HCT116 (cell line): Measurements from ENCODE around the gene WNT5B. TPM values are rescaled to one million over a fixed set of nuclear protein-coding genes. Genes with fewer than 3 reads are reported as not detected.

ENCODE experiments used
- ATAC-seq: fragments of 200-7000 bp; cut with Tn5 transposase; 2 replicates; pipeline ENCODE4 v1.9.1; 2020; ENCODE audit warnings: mild to moderate bottlenecking, moderate library complexity
- BruUV-seq: library from RNA; stranded (reverse); fragments of 400-500 nt; replicated peaks from 2 replicates; lab custom pipeline; 2021; lab: Mats Ljungman, UMichigan
- CTCF ChIA-PET: fragments of 300-600 bp; sonication (Branson Sonifier 250); formaldehyde crosslinking; loops from one replicate; lab custom pipeline; 2021; ENCODE audit warnings: antibody characterized with exemption; lab: Charles Lee
- POLR2A ChIA-PET: fragments of 300-600, 350-600 bp; sonication (Branson Sonifier 250); formaldehyde crosslinking; loops from one replicate; lab custom pipeline; 2021; ENCODE audit warnings: antibody characterized with exemption; lab: Charles Lee
- RAD21 ChIA-PET, 2 experiments: fragments of 300-600 bp; sonication (Branson Sonifier 250); formaldehyde crosslinking; loops; one replicate each; lab custom pipeline; 2023; ENCODE audit warnings: low total read pairs in 2 of 2; ENCODE audit not compliant: uncharacterized antibody in 2 of 2, unreplicated experiment in 2 of 2, low non-redundant PET in 1 of 2; lab: Charles Lee
- DNase-seq: peaks from one replicate; pipeline ENCODE4 v3.0.0-alpha.2; 2010; ENCODE audit warnings: low read depth, low spot score
- H2AFZ ChIP-seq: fragments of 200-600 bp; shearing (Covaris generic), sonication (generic); 2 replicates; pipeline ENCODE4 v1.6.1; 2017; ENCODE audit warnings: low read depth, mixed run types, mixed read lengths, antibody characterized with exemption, low read length; ENCODE audit not compliant: poor library complexity, severe bottlenecking
- H3K27ac ChIP-seq: 2 replicates; pipeline ENCODE4 v1.5.1; 2012; ENCODE audit warnings: low read depth, low read length
- H3K27me3 ChIP-seq: fragments of 200-600 bp; sonication (generic); 2 replicates; pipeline ENCODE4 v1.6.1; 2016; ENCODE audit warnings: mixed run types, low read length, mixed read lengths; ENCODE audit not compliant: insufficient read depth
- H3K36me3 ChIP-seq, 2 experiments: fragments of 200-500 bp in 1 of 2; fragments of 200-600 bp in 1 of 2; sonication (Bioruptor generic) in 1 of 2; sonication (generic) in 1 of 2; 2 replicates each; pipeline versions ENCODE4 v1.5.1 to v1.6.1; 2014 to 2016; ENCODE audit warnings: low read length in 2 of 2, inconsistent platforms in 1 of 2, mixed read lengths in 1 of 2, mixed run types in 1 of 2; ENCODE audit not compliant: insufficient read depth in 2 of 2, control insufficient read depth in 1 of 2
- H3K4me1 ChIP-seq, 2 experiments: fragments of 200-600 bp in 1 of 2; sonication (generic) in 1 of 2; 2 replicates each; pipeline versions ENCODE4 v1.5.1 to v1.6.1; 2012 to 2017; ENCODE audit warnings: low read length in 2 of 2, inconsistent platforms in 1 of 2, mild to moderate bottlenecking in 1 of 2, mixed read lengths in 1 of 2, mixed run types in 1 of 2, moderate library complexity in 1 of 2; ENCODE audit not compliant: insufficient read depth in 2 of 2, control insufficient read depth in 1 of 2
- H3K4me2 ChIP-seq: fragments of 200-600 bp; sonication (generic); 2 replicates; pipeline ENCODE4 v1.6.1; 2017; ENCODE audit warnings: mixed run types, low read length, mixed read lengths
- H3K4me3 ChIP-seq, 2 experiments: fragments of 200-600 bp in 1 of 2; sonication (generic) in 1 of 2; replicated peaks in 1 of 2; 2 replicates each; pipeline ENCODE4 v1.5.1; 2011 to 2016; ENCODE audit warnings: low read length in 2 of 2, control low read depth in 1 of 2, low read depth in 1 of 2, mild to moderate bottlenecking in 1 of 2, mixed read lengths in 1 of 2, mixed run types in 1 of 2
- H3K79me2 ChIP-seq: fragments of 200-600 bp; sonication (generic); 2 replicates; pipeline ENCODE4 v1.6.1; 2017; ENCODE audit warnings: mild to moderate bottlenecking, mixed run types, low read length, moderate library complexity, mixed read lengths; ENCODE audit not compliant: insufficient read depth
- H3K9ac ChIP-seq: fragments of 200-600 bp; sonication (generic); 2 replicates; pipeline ENCODE4 v1.6.1; 2016; ENCODE audit warnings: low read length, mixed read lengths
- H3K9me2 ChIP-seq: fragments of 200-600 bp; sonication (generic), shearing (Covaris generic); 2 replicates; pipeline ENCODE4 v1.6.1; 2017; ENCODE audit warnings: mixed run types, mild to moderate bottlenecking, moderate library complexity; ENCODE audit not compliant: insufficient read depth
- H3K9me3 ChIP-seq, 2 experiments: fragments of 200-500 bp in 1 of 2; fragments of 200-600 bp in 1 of 2; sonication (Bioruptor generic) in 1 of 2; sonication (generic) in 1 of 2; 2 replicates each; pipeline ENCODE4 v1.6.1; 2014 to 2017; ENCODE audit warnings: low read length in 2 of 2, mixed read lengths in 2 of 2, inconsistent platforms in 1 of 2, low read depth in 1 of 2, mild to moderate bottlenecking in 1 of 2, mixed run types in 1 of 2, moderate library complexity in 1 of 2; ENCODE audit not compliant: control insufficient read depth in 1 of 2, insufficient read depth in 1 of 2
- H4K20me1 ChIP-seq: fragments of 200-600 bp; sonication (generic), shearing (Covaris generic); 2 replicates; pipeline ENCODE4 v1.6.1; 2017; ENCODE audit warnings: mixed run types, mild to moderate bottlenecking, moderate library complexity; ENCODE audit not compliant: insufficient read depth
- EGR1 ChIP-seq: IDR thresholded peaks from 2 replicates; pipeline ENCODE4 v1.6.1; 2012; ENCODE audit warnings: low read depth
- EZH2 ChIP-seq: fragments of 200-600 bp; sonication (generic); IDR thresholded peaks from 2 replicates; pipeline ENCODE4 v1.6.1; 2017; ENCODE audit warnings: antibody characterized with exemption, mixed run types
- FOSL1 ChIP-seq: IDR thresholded peaks from 2 replicates; pipeline ENCODE4 v1.6.1; 2012; ENCODE audit warnings: low read depth
- JUND ChIP-seq: IDR thresholded peaks from 2 replicates; pipeline ENCODE4 v1.6.1; 2012
- POLR2AphosphoS5 ChIP-seq: IDR thresholded peaks from 2 replicates; pipeline ENCODE4 v1.6.1; 2011; ENCODE audit warnings: mild to moderate bottlenecking, low read depth, low read length, moderate library complexity
- RAD21 ChIP-seq: IDR thresholded peaks from 2 replicates; pipeline ENCODE4 v1.6.1; 2012; ENCODE audit warnings: low read depth, mild to moderate bottlenecking
- SIN3A ChIP-seq: IDR thresholded peaks from 2 replicates; pipeline ENCODE4 v1.6.1; 2012; ENCODE audit warnings: low read depth
- SP1 ChIP-seq: IDR thresholded peaks from 2 replicates; pipeline ENCODE4 v1.6.1; 2012; ENCODE audit warnings: low read depth
- SRF ChIP-seq: IDR thresholded peaks from 2 replicates; pipeline ENCODE4 v1.6.1; 2012; ENCODE audit warnings: low read depth
- TCF7L2 ChIP-seq: IDR thresholded peaks from 2 replicates; pipeline ENCODE4 v1.7.0; 2011; ENCODE audit warnings: borderline replicate concordance, inconsistent platforms; ENCODE audit not compliant: insufficient read depth, insufficient read length; ENCODE audit errors: extremely low read depth
- YY1 ChIP-seq: IDR thresholded peaks from 2 replicates; pipeline ENCODE4 v1.6.1; 2011; ENCODE audit warnings: low read length, low read depth, moderate library complexity, mild to moderate bottlenecking; ENCODE audit not compliant: insufficient replicate concordance; ENCODE audit errors: extremely low read depth
- intact Hi-C: fragments of 100-400 bp; cut with micrococcal nuclease; formaldehyde crosslinking; loops from 2 replicates; pipeline ENCODE4 v1.10.0; 2022
- total RNA-seq: library from RNA; stranded (reverse); gene quantifications from one replicate; pipeline ENCODE4 v1.2.1, GENCODE V29; 2021; ENCODE audit not compliant: unreplicated experiment
- TF ChIP-seq, protein P1 (sequence below), 3 experiments: fragments of 200-600 bp in 1 of 3; sonication (generic) in 1 of 3; IDR thresholded peaks in 2 of 3; conservative IDR thresholded peaks in 1 of 3; 2 replicates each; pipeline ENCODE4 v1.5.1; 2012 to 2017; ENCODE audit warnings: low read depth in 2 of 3, low read length in 2 of 3, antibody characterized with exemption in 1 of 3, borderline replicate concordance in 1 of 3, control low read depth in 1 of 3, mild to moderate bottlenecking in 1 of 3, mixed read lengths in 1 of 3, mixed run types in 1 of 3, moderate library complexity in 1 of 3; ENCODE audit not compliant: insufficient read depth in 1 of 3
- TF ChIP-seq, protein P2 (sequence below): IDR thresholded peaks from 2 replicates; pipeline ENCODE4 v1.6.1; 2012
- TF ChIP-seq, protein P3 (sequence below): IDR thresholded peaks from 2 replicates; pipeline ENCODE4 v1.6.1; 2012

The WNT5B gene
- total RNA-seq, 1 experiment from 2014 or later: 0.52 TPM

DNA sequence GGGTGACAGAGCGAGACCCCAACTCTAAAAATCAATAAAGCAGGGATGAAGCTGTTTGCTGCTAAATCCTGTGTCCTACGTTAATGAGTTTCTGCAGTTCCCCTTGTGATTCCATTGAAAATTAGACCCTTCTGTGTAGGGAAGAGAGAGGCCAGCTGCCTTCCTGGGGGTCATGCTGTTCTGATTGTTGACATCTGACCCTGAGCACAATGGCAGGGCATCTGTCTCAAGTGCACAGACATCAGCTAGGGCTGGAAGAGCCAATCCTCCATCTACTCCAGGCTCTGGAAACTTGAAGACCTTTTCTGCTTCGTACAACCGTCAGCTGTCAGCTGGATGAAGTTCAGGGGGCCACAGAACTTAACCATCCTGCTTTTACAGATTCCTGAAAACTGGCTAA, 44.7 kb upstream of the WNT5B start:
- CTCF ChIA-PET: interaction anchor here (1.6 to 5.1 kb wide), 4 partner anchors 19 to 1037 kb away, joined by 3 to 180 read pairs (median 4); no protein-coding TSS in a partner anchor
- Histone ChIP-seq H3K9ac (no peak overlapping the region), H2AFZ (no peak overlapping the region), H3K27me3 (no peaks in the 10 kb centered on the region), H3K9me3 (no peaks in the 10 kb centered on the region), H4K20me1 (no peaks in the 10 kb centered on the region), H3K79me2 (no peaks in the 10 kb centered on the region), H3K9me2 (no peaks in the 10 kb centered on the region), H3K4me2 (no peak overlapping the region), H3K36me3 (no peaks in the 10 kb centered on the region), H3K4me3 (no peak overlapping the region), H3K27ac (no peak overlapping the region), H3K4me1 (peaks cover 2 to 4% of the 10 kb centered on the region in 2 experiments; a peak in 1 of 4 replicates)
- RAD21 ChIA-PET: interaction anchor here (0.5 to 2.6 kb wide), 5 partner anchors 21 to 1008 kb away, joined by 3 to 23 read pairs (median 3); partner anchors contain the start of gene RAD52 (in 1 of the 2)
- intact Hi-C loops: loop anchor here (5.0 kb wide), 1 partner anchor 637 kb away; the partner anchor contains the start of gene RAD52
- ATAC-seq (no peak), DNase-seq (no peak)
- POLR2A ChIA-PET: no interaction called here
- BruUV-seq: no TSS peak
- TF ChIP-seq POLR2AphosphoS5 (no peak), JUND (no peak), SRF (no peak), FOSL1 (no peak), EZH2 (no peak), SIN3A (no peak), RAD21 (no peak), EGR1 (no peak), TCF7L2 (no peak), YY1 (no peak), SP1 (no peak)
- TF ChIP-seq, protein P1, sequence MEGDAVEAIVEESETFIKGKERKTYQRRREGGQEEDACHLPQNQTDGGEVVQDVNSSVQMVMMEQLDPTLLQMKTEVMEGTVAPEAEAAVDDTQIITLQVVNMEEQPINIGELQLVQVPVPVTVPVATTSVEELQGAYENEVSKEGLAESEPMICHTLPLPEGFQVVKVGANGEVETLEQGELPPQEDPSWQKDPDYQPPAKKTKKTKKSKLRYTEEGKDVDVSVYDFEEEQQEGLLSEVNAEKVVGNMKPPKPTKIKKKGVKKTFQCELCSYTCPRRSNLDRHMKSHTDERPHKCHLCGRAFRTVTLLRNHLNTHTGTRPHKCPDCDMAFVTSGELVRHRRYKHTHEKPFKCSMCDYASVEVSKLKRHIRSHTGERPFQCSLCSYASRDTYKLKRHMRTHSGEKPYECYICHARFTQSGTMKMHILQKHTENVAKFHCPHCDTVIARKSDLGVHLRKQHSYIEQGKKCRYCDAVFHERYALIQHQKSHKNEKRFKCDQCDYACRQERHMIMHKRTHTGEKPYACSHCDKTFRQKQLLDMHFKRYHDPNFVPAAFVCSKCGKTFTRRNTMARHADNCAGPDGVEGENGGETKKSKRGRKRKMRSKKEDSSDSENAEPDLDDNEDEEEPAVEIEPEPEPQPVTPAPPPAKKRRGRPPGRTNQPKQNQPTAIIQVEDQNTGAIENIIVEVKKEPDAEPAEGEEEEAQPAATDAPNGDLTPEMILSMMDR (IDR thresholded peaks at IDR 0.05 in 2 of 3, conservative IDR thresholded peaks at IDR 0.05 in 1 of 3; ENCODE audit: borderline replicate concordance in 1 of 3, insufficient read depth in 1 of 3, low read depth in 2 of 3, low read length in 2 of 3): no peak
- TF ChIP-seq, protein P2, sequence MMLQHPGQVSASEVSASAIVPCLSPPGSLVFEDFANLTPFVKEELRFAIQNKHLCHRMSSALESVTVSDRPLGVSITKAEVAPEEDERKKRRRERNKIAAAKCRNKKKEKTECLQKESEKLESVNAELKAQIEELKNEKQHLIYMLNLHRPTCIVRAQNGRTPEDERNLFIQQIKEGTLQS: no peak
- TF ChIP-seq, protein P3, sequence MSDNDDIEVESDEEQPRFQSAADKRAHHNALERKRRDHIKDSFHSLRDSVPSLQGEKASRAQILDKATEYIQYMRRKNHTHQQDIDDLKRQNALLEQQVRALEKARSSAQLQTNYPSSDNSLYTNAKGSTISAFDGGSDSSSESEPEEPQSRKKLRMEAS: no peak
